Suprapubic skin (tissue), 4 donors: Measurements from ENCODE around the gene GPR63. TPM values are rescaled to one million over a fixed set of nuclear protein-coding genes. Genes with fewer than 3 reads are reported as not detected.

Source experiments
- DNase-seq, 2 donors: peaks; one replicate each; pipeline ENCODE4 v3.0.0-alpha.2; 2019; ENCODE audit warnings: low spot score in 2 of 2
- H3K27ac ChIP-seq: fragments of 200-600 bp; sonication (generic); one replicate; pipeline ENCODE4 v1.5.1; 2019
- H3K27me3 ChIP-seq: fragments of 200-600 bp; sonication (generic); one replicate; pipeline ENCODE4 v1.5.1; 2019
- H3K36me3 ChIP-seq: fragments of 200-600 bp; sonication (generic); one replicate; pipeline ENCODE4 v1.5.1; 2019
- H3K4me1 ChIP-seq: fragments of 200-600 bp; sonication (generic); one replicate; pipeline ENCODE4 v1.5.1; 2019
- H3K4me3 ChIP-seq: fragments of 200-600 bp; sonication (generic); one replicate; pipeline ENCODE4 v1.5.1; 2019; ENCODE audit warnings: mild to moderate bottlenecking
- H3K9me3 ChIP-seq: fragments of 200-600 bp; sonication (generic); one replicate; pipeline ENCODE4 v1.5.1; 2019
- EP300 ChIP-seq: sonication (generic); formaldehyde crosslinking; IDR thresholded peaks from one replicate; pipeline ENCODE4 v1.6.1; 2017; ENCODE audit warnings: antibody characterized with exemption
- POLR2A ChIP-seq, 2 donors: fragments of 450-650 bp; IDR thresholded peaks; one replicate each; pipeline ENCODE4 v1.6.1; 2017; ENCODE audit warnings: antibody characterized with exemption in 2 of 2, mild to moderate bottlenecking in 2 of 2, moderate library complexity in 2 of 2
- POLR2AphosphoS5 ChIP-seq, 3 donors: sonication (generic); formaldehyde crosslinking; IDR thresholded peaks; one replicate each; pipeline ENCODE4 v1.6.1; 2017; ENCODE audit warnings: antibody characterized with exemption in 3 of 3
- WGBS: methylation state at CpG from one replicate; pipeline ENCODE4 v1.1.5; 2018; 5-methylcytosine and 5-hydroxymethylcytosine counted together
- total RNA-seq, 4 donors: library from RNA; depleted of rRNA; stranded (reverse); fragments of >200 nt; gene quantifications; one replicate each; pipeline ENCODE4 v1.1.0, GENCODE V29; 2016
- TF ChIP-seq, protein P1 (sequence below), 2 donors: fragments of 200-600 bp in 1 of 2; fragments of 450-650 bp in 1 of 2; sonication (generic) in 1 of 2; IDR thresholded peaks; one replicate each; pipeline ENCODE4 v1.5.1; 2016 to 2019; ENCODE audit warnings: antibody characterized with exemption in 2 of 2, mild to moderate bottlenecking in 1 of 2, moderate library complexity in 1 of 2

The GPR63 gene
- total RNA-seq, 4 donors from 2014 or later: 0.23 to 0.89 (median 0.67) TPM

- Histone ChIP-seq H3K9me3 (no peaks in the 10 kb centered on the region), H3K27me3 (no peaks in the 10 kb centered on the region), H3K36me3 (no peaks in the 10 kb centered on the region), H3K4me1 (no peaks in the 10 kb centered on the region), H3K4me3 (no peak overlapping the region), H3K27ac (no peak overlapping the region)
- TF ChIP-seq, protein P1, sequence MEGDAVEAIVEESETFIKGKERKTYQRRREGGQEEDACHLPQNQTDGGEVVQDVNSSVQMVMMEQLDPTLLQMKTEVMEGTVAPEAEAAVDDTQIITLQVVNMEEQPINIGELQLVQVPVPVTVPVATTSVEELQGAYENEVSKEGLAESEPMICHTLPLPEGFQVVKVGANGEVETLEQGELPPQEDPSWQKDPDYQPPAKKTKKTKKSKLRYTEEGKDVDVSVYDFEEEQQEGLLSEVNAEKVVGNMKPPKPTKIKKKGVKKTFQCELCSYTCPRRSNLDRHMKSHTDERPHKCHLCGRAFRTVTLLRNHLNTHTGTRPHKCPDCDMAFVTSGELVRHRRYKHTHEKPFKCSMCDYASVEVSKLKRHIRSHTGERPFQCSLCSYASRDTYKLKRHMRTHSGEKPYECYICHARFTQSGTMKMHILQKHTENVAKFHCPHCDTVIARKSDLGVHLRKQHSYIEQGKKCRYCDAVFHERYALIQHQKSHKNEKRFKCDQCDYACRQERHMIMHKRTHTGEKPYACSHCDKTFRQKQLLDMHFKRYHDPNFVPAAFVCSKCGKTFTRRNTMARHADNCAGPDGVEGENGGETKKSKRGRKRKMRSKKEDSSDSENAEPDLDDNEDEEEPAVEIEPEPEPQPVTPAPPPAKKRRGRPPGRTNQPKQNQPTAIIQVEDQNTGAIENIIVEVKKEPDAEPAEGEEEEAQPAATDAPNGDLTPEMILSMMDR (IDR thresholded peaks at IDR 0.05): no peak
- TF ChIP-seq EP300 (no peak), POLR2A (IDR thresholded peaks at IDR 0.05) (no peak), POLR2AphosphoS5 (IDR thresholded peaks at IDR 0.05) (no peak)
- no peak for DNase-seq
- 72% methylated on average over 1 of the region's 1 CpG for WGBS
Measured at GRCh38 chr6:96794980-96795379, 42.3 kb downstream of the GPR63 start.

DNA sequence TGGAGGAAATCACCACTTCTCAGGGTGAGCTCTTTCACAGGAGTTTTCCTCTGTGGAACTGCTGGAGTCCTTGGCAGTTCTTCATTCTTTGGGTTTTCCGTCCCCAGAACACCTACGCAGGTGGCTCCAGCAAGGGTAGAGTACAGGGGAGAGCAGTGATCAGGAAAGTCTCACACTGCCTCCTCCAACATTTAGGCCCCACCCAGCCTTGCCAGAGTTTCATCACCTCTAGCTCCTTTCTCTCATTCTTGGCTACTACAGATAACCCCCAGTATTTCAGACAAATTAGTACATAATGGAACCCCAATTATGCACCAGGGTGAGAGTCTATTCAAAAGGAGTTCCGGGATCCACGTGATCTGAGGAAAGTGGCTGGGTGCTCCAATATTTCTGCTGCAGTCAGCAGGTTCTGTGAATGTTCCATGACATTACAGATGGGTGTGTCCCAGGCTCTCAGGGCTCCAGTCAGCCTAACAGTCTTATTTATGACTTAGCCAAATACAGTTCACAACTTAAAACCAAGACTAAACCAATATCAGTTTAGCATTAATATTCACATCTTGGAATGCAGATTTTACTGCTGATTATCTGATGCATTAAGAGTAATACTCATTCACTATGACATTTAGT, 44.6 kb downstream of the GPR63 start:
- Histone ChIP-seq H3K36me3 (no peaks in the 10 kb centered on the region), H3K9me3 (no peaks in the 10 kb centered on the region), H3K27ac (no peak overlapping the region), H3K4me3 (no peak overlapping the region), H3K27me3 (no peaks in the 10 kb centered on the region), H3K4me1 (no peaks in the 10 kb centered on the region)
- WGBS: 79% methylated on average over 4 of the region's 4 CpGs
- DNase-seq: no peak
- no peak for TF ChIP-seq POLR2A (IDR thresholded peaks at IDR 0.05)
- no peak for TF ChIP-seq EP300
- TF ChIP-seq POLR2AphosphoS5 (IDR thresholded peaks at IDR 0.05): no peak
- TF ChIP-seq, protein P1 (IDR thresholded peaks at IDR 0.05): no peak

DNA sequence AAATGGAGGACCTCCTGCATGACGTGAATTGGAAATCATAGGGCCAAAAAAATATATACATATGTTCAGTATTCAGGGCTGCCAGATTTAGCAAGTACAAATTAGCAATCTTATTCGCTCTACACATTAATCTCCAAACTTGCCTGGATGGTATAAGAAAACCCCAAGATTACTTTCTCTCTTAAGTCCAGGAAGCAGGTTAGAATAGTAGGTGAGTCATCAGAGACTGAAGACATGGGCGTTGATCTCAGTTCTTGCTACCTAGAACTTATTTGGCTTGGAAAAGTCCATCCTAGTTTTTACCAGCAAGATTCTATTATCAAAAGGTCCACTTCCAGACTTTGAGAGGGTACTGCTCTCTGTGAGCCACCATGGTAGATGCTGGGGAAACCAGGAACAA, 47.4 kb downstream of the GPR63 start:
- no peaks in the 10 kb centered on the region for H3K36me3 ChIP-seq
- WGBS: 67% methylated on average over 3 of the region's 3 CpGs
- DNase-seq: no peak
- H3K4me1 ChIP-seq: no peaks in the 10 kb centered on the region
- no peak overlapping the region for H3K27ac ChIP-seq
- TF ChIP-seq POLR2A (IDR thresholded peaks at IDR 0.05) (no peak), POLR2AphosphoS5 (IDR thresholded peaks at IDR 0.05) (no peak), EP300 (no peak)
- TF ChIP-seq, protein P1 (IDR thresholded peaks at IDR 0.05): no peak
- H3K4me3 ChIP-seq: no peak overlapping the region
- no peaks in the 10 kb centered on the region for H3K9me3 ChIP-seq
- no peaks in the 10 kb centered on the region for H3K27me3 ChIP-seq

GRCh38 chr6:96787846-96788580, 49.3 kb downstream of the GPR63 start:
- 80% methylated on average over 9 of the region's 9 CpGs for WGBS
- TF ChIP-seq POLR2AphosphoS5 (IDR thresholded peaks at IDR 0.05) (no peak), POLR2A (IDR thresholded peaks at IDR 0.05) (no peak), EP300 (no peak)
- TF ChIP-seq, protein P1 (IDR thresholded peaks at IDR 0.05): no peak
- Histone ChIP-seq H3K27me3 (no peaks in the 10 kb centered on the region), H3K27ac (no peak overlapping the region), H3K9me3 (no peaks in the 10 kb centered on the region), H3K36me3 (no peaks in the 10 kb centered on the region), H3K4me1 (no peaks in the 10 kb centered on the region), H3K4me3 (no peak overlapping the region)
- DNase-seq: no peak

DNA sequence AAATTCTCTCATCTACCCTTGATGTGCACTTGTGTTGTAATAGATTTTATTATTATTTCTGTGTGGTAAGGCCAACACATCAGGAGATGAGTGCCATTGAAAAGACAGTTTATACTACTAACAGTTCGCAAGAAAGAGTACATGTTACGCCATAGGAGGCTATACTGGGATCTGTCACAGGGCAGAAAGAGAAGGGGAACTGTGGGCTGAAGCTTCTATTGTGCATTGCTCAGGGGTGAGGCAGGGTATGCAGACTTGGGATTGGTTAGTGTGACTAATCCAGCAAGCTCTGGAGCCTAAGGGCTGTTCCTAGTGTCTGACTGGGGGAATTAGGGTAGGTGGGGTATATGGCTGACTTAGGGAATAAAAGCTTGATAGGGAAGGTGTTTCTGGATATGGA, 50.9 kb downstream of the GPR63 start:
- no peak overlapping the region for H3K4me3 ChIP-seq
- H3K9me3 ChIP-seq: no peaks in the 10 kb centered on the region
- H3K27me3 ChIP-seq: no peaks in the 10 kb centered on the region
- no peak overlapping the region for H3K27ac ChIP-seq
- 85% methylated on average over 2 of the region's 2 CpGs for WGBS
- H3K4me1 ChIP-seq: no peaks in the 10 kb centered on the region
- H3K36me3 ChIP-seq: no peaks in the 10 kb centered on the region
- no peak for DNase-seq
- TF ChIP-seq EP300: no peak
- TF ChIP-seq, protein P1 (IDR thresholded peaks at IDR 0.05): no peak
- no peak for TF ChIP-seq POLR2AphosphoS5 (IDR thresholded peaks at IDR 0.05)
- TF ChIP-seq POLR2A (IDR thresholded peaks at IDR 0.05): no peak
